K562 (cell line): ENCODE measurements around the gene MLH1. TPM values are rescaled to one million over a fixed set of nuclear protein-coding genes. Genes with fewer than 3 reads are reported as not detected.

Experiments used
- ATAC-seq: fragments of 200-7000 bp; cut with Tn5 transposase; 3 replicates; pipeline ENCODE4 v1.9.1; 2020; ENCODE audit warnings: moderate library complexity
- BruUV-seq: library from RNA; stranded (reverse); fragments of 400-500 nt; replicated peaks from 2 replicates; lab custom pipeline; 2021; lab: Mats Ljungman, UMichigan
- CTCF ChIA-PET: fragments of 300-600 bp; formaldehyde crosslinking; extraction: SDS; loops from one replicate; lab custom pipeline; 2021; ENCODE audit warnings: low intra/inter-chr PET ratio; lab: Yijun Ruan, JAX
- POLR2A ChIA-PET: fragments of 300-600, 350-650 bp; sonication (Branson Sonifier 250); formaldehyde crosslinking; extraction: SDS; loops from one replicate; lab custom pipeline; 2021; ENCODE audit warnings: antibody characterized with exemption, inconsistent platforms; lab: Yijun Ruan, JAX
- DNase-seq, 4 experiments: peaks; one replicate each; pipeline versions ENCODE4 v3.0.0 to v3.0.0-alpha.2; 2011 to 2018; ENCODE audit warnings: low spot score in 3 of 4, mixed read lengths in 3 of 4; ENCODE audit errors: extremely low read depth in 1 of 4
- FAIRE-seq: peaks from 2 replicates; lab custom pipeline; 2011; peaks lifted over from hg19 to GRCh38; lab: Jason Lieb, UNC
- H2AFZ ChIP-seq: 2 replicates; pipeline ENCODE4 v1.6.0; 2011; ENCODE audit warnings: low read depth, low read length, control low read depth, inconsistent platforms
- H3K27ac ChIP-seq: fragments of 200-600 bp; 3 replicates; pipeline ENCODE4 v1.8.0; 2011; ENCODE audit warnings: low read depth, mild to moderate bottlenecking, control low read depth, inconsistent platforms, low read length, moderate library complexity, mixed read lengths; ENCODE audit errors: extremely low read depth
- H3K27me3 ChIP-seq, 2 experiments: fragments of 300-600 bp in 1 of 2; 2 replicates in 1 of 2; 3 replicates in 1 of 2; pipeline versions ENCODE4 v1.6.0 to v1.8.0; 2011; ENCODE audit warnings: inconsistent platforms in 2 of 2, low read length in 2 of 2, mild to moderate bottlenecking in 1 of 2, mixed read lengths in 1 of 2, moderate library complexity in 1 of 2; ENCODE audit not compliant: control insufficient read depth in 2 of 2, insufficient read depth in 2 of 2
- H3K36me3 ChIP-seq: fragments of 300-600 bp; 3 replicates; pipeline ENCODE4 v1.8.0; 2011; ENCODE audit warnings: mild to moderate bottlenecking, low read length, inconsistent platforms; ENCODE audit not compliant: control insufficient read depth, insufficient read depth
- H3K4me1 ChIP-seq, 2 experiments: fragments of 200-600 bp in 1 of 2; replicated peaks in 1 of 2; 2 replicates in 1 of 2; 3 replicates in 1 of 2; pipeline versions ENCODE4 v1.5.1 to v1.8.0; 2011; ENCODE audit warnings: inconsistent platforms in 2 of 2, low read length in 2 of 2, mild to moderate bottlenecking in 1 of 2, mixed read lengths in 1 of 2, moderate library complexity in 1 of 2; ENCODE audit not compliant: control insufficient read depth in 2 of 2, insufficient read depth in 2 of 2
- H3K4me2 ChIP-seq: 2 replicates; pipeline ENCODE4 v1.6.1; 2011; ENCODE audit warnings: low read length, control low read depth, inconsistent platforms, mixed read lengths; ENCODE audit not compliant: insufficient read depth
- H3K4me3 ChIP-seq: fragments of 200-600 bp; sonication (generic), shearing (Covaris generic); 2 replicates; pipeline ENCODE4 v1.5.1; 2016; ENCODE audit warnings: control low read depth, inconsistent platforms
- H3K79me2 ChIP-seq: fragments of 200-600 bp; 3 replicates; pipeline ENCODE4 v1.8.0; 2011; ENCODE audit warnings: low read length, inconsistent platforms; ENCODE audit not compliant: control insufficient read depth, insufficient read depth
- H3K9ac ChIP-seq, 2 experiments: 2 replicates each; pipeline versions ENCODE4 v1.6.0 to v1.6.1; 2011; ENCODE audit warnings: low read depth in 2 of 2, low read length in 2 of 2, control low read depth in 1 of 2, inconsistent platforms in 1 of 2, mild to moderate bottlenecking in 1 of 2, mixed read lengths in 1 of 2; ENCODE audit not compliant: insufficient read depth in 1 of 2
- H3K9me1 ChIP-seq: one replicate; pipeline ENCODE4 v1.6.0; 2011; ENCODE audit warnings: inconsistent platforms, mild to moderate bottlenecking, low read length, moderate library complexity; ENCODE audit not compliant: control insufficient read depth, insufficient read depth
- H3K9me3 ChIP-seq: replicated peaks from 2 replicates; pipeline ENCODE4 v1.5.1; 2011; ENCODE audit warnings: low read depth, low read length, inconsistent platforms; ENCODE audit not compliant: control insufficient read depth, insufficient read depth
- H4K20me1 ChIP-seq: replicated peaks from 2 replicates; pipeline ENCODE4 v1.6.1; 2011; ENCODE audit warnings: low read length, inconsistent platforms, mixed read lengths; ENCODE audit not compliant: control insufficient read depth, insufficient read depth
- BCL6 ChIP-seq: fragments of 250-450 bp; sonication (Bioruptor Pico); IDR thresholded peaks from 2 replicates; pipeline ENCODE4 v1.4.0; 2020
- EP400 ChIP-seq: fragments of 450-650 bp; IDR thresholded peaks from 2 replicates; pipeline ENCODE4 v1.6.1; 2017; ENCODE audit warnings: antibody characterized with exemption, mild to moderate bottlenecking, moderate library complexity
- IFI16 ChIP-seq: fragments of 250-450 bp; sonication (Bioruptor Pico); IDR thresholded peaks from 2 replicates; pipeline ENCODE4 v2.1.2; 2022; ENCODE audit warnings: mild to moderate bottlenecking, inconsistent platforms
- KHSRP ChIP-seq: fragments of 450-650 bp; IDR thresholded peaks from 2 replicates; pipeline ENCODE4 v1.6.1; 2017
- MECOM ChIP-seq: fragments of 250-450 bp; sonication (Bioruptor Pico); IDR thresholded peaks from 2 replicates; pipeline ENCODE4 v1.8.0; 2022; ENCODE audit warnings: inconsistent platforms
- POLR2A ChIP-seq: fragments of 450-650 bp; conservative IDR thresholded peaks from 2 replicates; pipeline ENCODE4 v1.6.1; 2016
- PREB ChIP-seq: sonication (generic); formaldehyde crosslinking; IDR thresholded peaks from 2 replicates; pipeline ENCODE4 v1.8.1; 2023; ENCODE audit warnings: mild to moderate bottlenecking, missing genetic modification reagents
- SAP30 ChIP-seq: fragments of 200-600 bp; sonication (generic); IDR thresholded peaks from 2 replicates; pipeline ENCODE4 v1.6.1; 2012; ENCODE audit warnings: borderline replicate concordance, low read depth, mild to moderate bottlenecking, moderate library complexity, low read length, control low read depth, inconsistent platforms; ENCODE audit not compliant: insufficient read depth, poor library complexity, severe bottlenecking
- ZBTB7A ChIP-seq: IDR thresholded peaks from 2 replicates; pipeline ENCODE4 v1.6.1; 2011; ENCODE audit warnings: low read depth, mild to moderate bottlenecking, low read length, moderate library complexity, borderline replicate concordance; ENCODE audit not compliant: control insufficient read depth
- ZNF586 ChIP-seq: fragments of 450-650 bp; formaldehyde crosslinking; conservative IDR thresholded peaks from 2 replicates; pipeline ENCODE4 v1.4.0; 2020; ENCODE audit warnings: mild to moderate bottlenecking, moderate library complexity
- ZNF766 ChIP-seq: fragments of 200-800 bp; sonication (Bioruptor generic); conservative IDR thresholded peaks from 2 replicates; pipeline ENCODE4 v1.6.1; 2016; ENCODE audit warnings: missing genetic modification characterization, missing compliant biosample characterization
- WGBS: fragments of 100-300 bp; shearing (Covaris generic); methylation state at CpG from one replicate; pipeline ENCODE4 v1.1.6; 2016; ENCODE audit warnings: low coverage, mixed read lengths; ENCODE audit not compliant: insufficient coverage; ENCODE audit errors: missing lambda C conversion rate; 5-methylcytosine and 5-hydroxymethylcytosine counted together
- in situ Hi-C: fragments of 300-500 bp; cut with MboI; formaldehyde crosslinking; loops from 4 replicates; pipeline ENCODE4 v1.15.0; 2018; ENCODE audit warnings: inconsistent platforms, mixed read lengths
- intact Hi-C: fragments of 100-400 bp; cut with micrococcal nuclease; formaldehyde crosslinking; loops from 2 replicates; pipeline ENCODE4 v1.14.2; 2022
- polyA plus RNA-seq, 8 experiments: library from polyadenylated mRNA; depleted of rRNA in 4 of 8; stranded (reverse) in 5 of 8; unstranded in 3 of 8; fragments of >200 nt; fragmentation: Nextera tagmentation in 2 of 8; fragmentation: Illumina TruSeq in 1 of 8; extraction: Ambion mirVana in 2 of 8; extraction: Trizol in 1 of 8; gene quantifications; 2 replicates each; pipeline versions ENCODE4 v1.2.1 to v1.2.3, GENCODE V29; 2011 to 2014; ENCODE audit warnings: inconsistent platforms in 1 of 8, missing spikeins in 1 of 8
- total RNA-seq, 7 experiments: library from RNA; depleted of rRNA in 6 of 7; stranded (reverse); fragments of >200 nt in 6 of 7; fragmentation: Illumina TruSeq in 2 of 7; extraction: Trizol in 2 of 7; gene quantifications; 2 replicates each; pipeline versions ENCODE4 v1.2.1 to v1.2.3, GENCODE V29; 2011 to 2021; ENCODE audit warnings: low replicate concordance in 1 of 7
- TF ChIP-seq, protein P1 (sequence below): sonication (generic); formaldehyde crosslinking; IDR thresholded peaks from 2 replicates; pipeline ENCODE4 v1.8.1; 2023; ENCODE audit warnings: mild to moderate bottlenecking, missing genetic modification reagents
- TF ChIP-seq, protein P2 (sequence below): fragments of 450-650 bp; formaldehyde crosslinking; IDR thresholded peaks from 2 replicates; pipeline ENCODE4 v1.4.0; 2020; ENCODE audit warnings: mild to moderate bottlenecking, moderate library complexity
- TF ChIP-seq, protein P3 (sequence below): IDR thresholded peaks from 2 replicates; pipeline ENCODE4 v1.6.1; 2016; ENCODE audit warnings: missing genetic modification characterization, missing compliant biosample characterization
- TF ChIP-seq, protein P4 (sequence below): sonication (generic); formaldehyde crosslinking; IDR thresholded peaks from 2 replicates; pipeline ENCODE4 v1.8.1; 2022; ENCODE audit warnings: missing genetic modification reagents

Gene MLH1
- total and polyA plus RNA-seq, 9 of the 15 experiments (the other 6 are each of a cell fraction or from before 2014, with no cell fraction given), result 76.4 to 155 (median 117) TPM

DNA sequence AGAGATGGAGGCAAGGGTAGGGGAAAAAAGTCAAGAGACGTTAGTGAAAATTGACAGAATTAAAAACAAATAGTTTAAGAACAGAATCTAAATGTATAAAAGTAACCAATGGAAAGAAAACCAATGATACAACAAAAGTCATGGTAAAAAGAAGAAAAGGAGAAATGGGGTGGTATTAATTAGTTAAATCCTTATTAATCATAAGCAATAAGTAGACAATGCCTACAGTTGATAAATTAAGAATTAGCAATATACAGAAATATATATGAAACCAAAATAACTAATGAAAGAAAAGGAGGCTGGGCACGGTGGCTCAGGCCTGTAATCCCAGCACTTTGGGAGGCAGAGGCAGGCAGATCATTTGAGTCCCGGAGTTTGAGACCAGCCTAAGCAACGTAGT, 24.2 kb upstream of the MLH1 start:
- ATAC-seq, result no peak; the same call in 2 of the 3 replicates
- H3K36me3 ChIP-seq, result no peaks in the 10 kb centered on the region
- H3K4me3 ChIP-seq, result no peak overlapping the region
- H3K4me1 ChIP-seq, result peaks cover 31 to 44% of the 10 kb centered on the region in 2 experiments
- intact Hi-C loops, result no loop called here
- no peaks in the 10 kb centered on the region for H3K9me1 ChIP-seq
- H3K9ac ChIP-seq, result peak overlapping the region; percentile 23 to 51; a peak in 3 of 4 replicates
- H4K20me1 ChIP-seq, result no peaks in the 10 kb centered on the region
- H3K9me3 ChIP-seq, result no peaks in the 10 kb centered on the region
- H3K27me3 ChIP-seq, result no peaks in the 10 kb centered on the region
- ChIA-PET CTCF (no interaction called here), POLR2A (interaction anchor here (0.6 to 2.4 kb wide), 7 partner anchors 10 to 1125 kb away, joined by 3 to 19 read pairs (median 7); partner anchors contain the start of genes EPM2AIP1 and MLH1)
- BruUV-seq, result no TSS peak
- WGBS, result 38% methylated on average over 4 of the region's 4 CpGs
- in situ Hi-C loops, result no loop called here
- no peak for DNase-seq
- H2AFZ ChIP-seq, result peak overlapping the region; percentile 82
- peak overlapping the region; percentile 79 for H3K27ac ChIP-seq
- no peak for FAIRE-seq
- H3K4me2 ChIP-seq, result peak overlapping the region; percentile 60
- no peaks in the 10 kb centered on the region for H3K79me2 ChIP-seq
- TF ChIP-seq, protein P1, sequence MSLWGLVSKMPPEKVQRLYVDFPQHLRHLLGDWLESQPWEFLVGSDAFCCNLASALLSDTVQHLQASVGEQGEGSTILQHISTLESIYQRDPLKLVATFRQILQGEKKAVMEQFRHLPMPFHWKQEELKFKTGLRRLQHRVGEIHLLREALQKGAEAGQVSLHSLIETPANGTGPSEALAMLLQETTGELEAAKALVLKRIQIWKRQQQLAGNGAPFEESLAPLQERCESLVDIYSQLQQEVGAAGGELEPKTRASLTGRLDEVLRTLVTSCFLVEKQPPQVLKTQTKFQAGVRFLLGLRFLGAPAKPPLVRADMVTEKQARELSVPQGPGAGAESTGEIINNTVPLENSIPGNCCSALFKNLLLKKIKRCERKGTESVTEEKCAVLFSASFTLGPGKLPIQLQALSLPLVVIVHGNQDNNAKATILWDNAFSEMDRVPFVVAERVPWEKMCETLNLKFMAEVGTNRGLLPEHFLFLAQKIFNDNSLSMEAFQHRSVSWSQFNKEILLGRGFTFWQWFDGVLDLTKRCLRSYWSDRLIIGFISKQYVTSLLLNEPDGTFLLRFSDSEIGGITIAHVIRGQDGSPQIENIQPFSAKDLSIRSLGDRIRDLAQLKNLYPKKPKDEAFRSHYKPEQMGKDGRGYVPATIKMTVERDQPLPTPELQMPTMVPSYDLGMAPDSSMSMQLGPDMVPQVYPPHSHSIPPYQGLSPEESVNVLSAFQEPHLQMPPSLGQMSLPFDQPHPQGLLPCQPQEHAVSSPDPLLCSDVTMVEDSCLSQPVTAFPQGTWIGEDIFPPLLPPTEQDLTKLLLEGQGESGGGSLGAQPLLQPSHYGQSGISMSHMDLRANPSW, result no peak
- TF ChIP-seq SAP30, result no peak
- TF ChIP-seq, protein P2, sequence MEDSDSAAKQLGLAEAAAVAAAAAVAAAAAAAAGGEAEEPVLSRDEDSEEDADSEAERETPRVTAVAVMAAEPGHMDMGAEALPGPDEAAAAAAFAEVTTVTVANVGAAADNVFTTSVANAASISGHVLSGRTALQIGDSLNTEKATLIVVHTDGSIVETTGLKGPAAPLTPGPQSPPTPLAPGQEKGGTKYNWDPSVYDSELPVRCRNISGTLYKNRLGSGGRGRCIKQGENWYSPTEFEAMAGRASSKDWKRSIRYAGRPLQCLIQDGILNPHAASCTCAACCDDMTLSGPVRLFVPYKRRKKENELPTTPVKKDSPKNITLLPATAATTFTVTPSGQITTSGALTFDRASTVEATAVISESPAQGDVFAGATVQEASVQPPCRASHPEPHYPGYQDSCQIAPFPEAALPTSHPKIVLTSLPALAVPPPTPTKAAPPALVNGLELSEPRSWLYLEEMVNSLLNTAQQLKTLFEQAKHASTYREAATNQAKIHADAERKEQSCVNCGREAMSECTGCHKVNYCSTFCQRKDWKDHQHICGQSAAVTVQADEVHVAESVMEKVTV (CRISPR knock-in tag), result no peak
- no peak for TF ChIP-seq ZNF766 (CRISPR knock-in tag)
- no peak for TF ChIP-seq IFI16
- TF ChIP-seq ZNF586 (CRISPR knock-in tag), result no peak
- TF ChIP-seq MECOM (CRISPR knock-in tag), result no peak
- no peak for TF ChIP-seq KHSRP
- TF ChIP-seq BCL6 (CRISPR knock-in tag), result no peak
- TF ChIP-seq PREB, result no peak
- no peak for TF ChIP-seq POLR2A
- TF ChIP-seq, protein P3, sequence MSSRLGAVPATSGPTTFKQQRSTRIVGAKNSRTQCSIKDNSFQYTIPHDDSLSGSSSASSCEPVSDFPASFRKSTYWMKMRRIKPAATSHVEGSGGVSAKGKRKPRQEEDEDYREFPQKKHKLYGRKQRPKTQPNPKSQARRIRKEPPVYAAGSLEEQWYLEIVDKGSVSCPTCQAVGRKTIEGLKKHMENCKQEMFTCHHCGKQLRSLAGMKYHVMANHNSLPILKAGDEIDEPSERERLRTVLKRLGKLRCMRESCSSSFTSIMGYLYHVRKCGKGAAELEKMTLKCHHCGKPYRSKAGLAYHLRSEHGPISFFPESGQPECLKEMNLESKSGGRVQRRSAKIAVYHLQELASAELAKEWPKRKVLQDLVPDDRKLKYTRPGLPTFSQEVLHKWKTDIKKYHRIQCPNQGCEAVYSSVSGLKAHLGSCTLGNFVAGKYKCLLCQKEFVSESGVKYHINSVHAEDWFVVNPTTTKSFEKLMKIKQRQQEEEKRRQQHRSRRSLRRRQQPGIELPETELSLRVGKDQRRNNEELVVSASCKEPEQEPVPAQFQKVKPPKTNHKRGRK (tag), result peak; percentile 76
- TF ChIP-seq, protein P4, sequence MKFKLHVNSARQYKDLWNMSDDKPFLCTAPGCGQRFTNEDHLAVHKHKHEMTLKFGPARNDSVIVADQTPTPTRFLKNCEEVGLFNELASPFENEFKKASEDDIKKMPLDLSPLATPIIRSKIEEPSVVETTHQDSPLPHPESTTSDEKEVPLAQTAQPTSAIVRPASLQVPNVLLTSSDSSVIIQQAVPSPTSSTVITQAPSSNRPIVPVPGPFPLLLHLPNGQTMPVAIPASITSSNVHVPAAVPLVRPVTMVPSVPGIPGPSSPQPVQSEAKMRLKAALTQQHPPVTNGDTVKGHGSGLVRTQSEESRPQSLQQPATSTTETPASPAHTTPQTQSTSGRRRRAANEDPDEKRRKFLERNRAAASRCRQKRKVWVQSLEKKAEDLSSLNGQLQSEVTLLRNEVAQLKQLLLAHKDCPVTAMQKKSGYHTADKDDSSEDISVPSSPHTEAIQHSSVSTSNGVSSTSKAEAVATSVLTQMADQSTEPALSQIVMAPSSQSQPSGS (CRISPR knock-in tag), result no peak
- TF ChIP-seq EP400, result peak; percentile 30; the same call in 1 of the 2 replicates
- no peak for TF ChIP-seq ZBTB7A
